Measurements from ENCODE around the gene PITX2.

- no peak for TF ChIP-seq CTCF (IDR thresholded peaks at IDR 0.05 in 8 of 11, conservative IDR thresholded peaks at IDR 0.05 in 3 of 11)
- no peak for TF ChIP-seq POLR2AphosphoS5 (IDR thresholded peaks at IDR 0.05)
These were observed 17.7 kb upstream of the PITX2 start for GRCh38 chr4:110640576-110640975.

Measured in spleen (tissue), 7 donors.